HFFc6 (cell line): ENCODE data around the gene VPS54. TPM values are rescaled to one million over a fixed set of nuclear protein-coding genes. Genes with fewer than 3 reads are reported as not detected.
"Not testable (repeated sequence)": the region's sequence is repeated elsewhere in the genome, so short reads cannot be mapped to it uniquely, and the experiment has no call there.

Experiments used
- DNase-seq: peaks from one replicate; pipeline ENCODE4 v3.0.0-alpha.2; 2018
- H3K27ac Mint-ChIP-seq: 2 replicates; pipeline ENCODE4 v1.8.0; 2020; ENCODE audit warnings: mild to moderate bottlenecking, mixed read lengths
- H3K27me3 Mint-ChIP-seq: 2 replicates; pipeline ENCODE4 v1.8.0; 2021; ENCODE audit warnings: mild to moderate bottlenecking, moderate library complexity, mixed read lengths; ENCODE audit not compliant: insufficient read depth
- H3K36me3 Mint-ChIP-seq: 2 replicates; pipeline ENCODE4 v1.8.0; 2021; ENCODE audit warnings: low read depth, mixed read lengths
- H3K4me1 Mint-ChIP-seq: 2 replicates; pipeline ENCODE4 v1.8.0; 2020; ENCODE audit warnings: low read depth, mixed read lengths
- H3K4me3 Mint-ChIP-seq: 2 replicates; pipeline ENCODE4 v1.8.0; 2020; ENCODE audit warnings: mild to moderate bottlenecking, moderate library complexity, mixed read lengths
- H3K9me3 Mint-ChIP-seq: 2 replicates; pipeline ENCODE4 v1.8.0; 2020; ENCODE audit warnings: mild to moderate bottlenecking, mixed read lengths
- CTCF ChIP-seq: fragments of 200-600 bp; sonication (generic); IDR thresholded peaks from 2 replicates; pipeline ENCODE4 v1.5.0; 2021; ENCODE audit warnings: antibody characterized with exemption, mild to moderate bottlenecking
- total RNA-seq, 6 experiments: library from RNA; stranded (reverse); fragmentation: NEBNext Ultra II Directional; extraction: Animal tissue kit (Norgen Biotek cat#: 25700); gene quantifications; 2 replicates in 1 of 6; 3 replicates in 5 of 6; pipeline ENCODE4 v1.2.3, GENCODE V29; 2021

Gene VPS54
- total RNA-seq, 6 experiments from 2014 or later: 12.9 to 17.7 (median 15.0) TPM

GRCh38 chr2:63999049-63999448 lies 20.2 kb downstream of the VPS54 start:
- H3K36me3 Mint-ChIP-seq: peaks cover 55% of the 10 kb centered on the region
- peaks cover 15% of the 10 kb centered on the region for H3K4me1 Mint-ChIP-seq
- DNase-seq: no peak
- no peak overlapping the region for H3K4me3 Mint-ChIP-seq
- no peaks in the 10 kb centered on the region; the same call in 1 of the 2 replicates for H3K27me3 Mint-ChIP-seq
- H3K27ac Mint-ChIP-seq: no peak overlapping the region
- peaks cover 21% of the 10 kb centered on the region for H3K9me3 Mint-ChIP-seq
- TF ChIP-seq CTCF: no peak

GRCh38 chr2:63996582-63997198 lies 22.5 kb downstream of the VPS54 start:
- Mint-ChIP-seq H3K36me3 (peaks cover 65% of the 10 kb centered on the region), H3K4me1 (peaks cover 15% of the 10 kb centered on the region), H3K9me3 (peaks cover 21% of the 10 kb centered on the region)
- not testable (repeated sequence) for H3K27me3 Mint-ChIP-seq, H3K4me3 Mint-ChIP-seq, DNase-seq, H3K27ac Mint-ChIP-seq

GRCh38 chr2:63994329-63995070 lies 24.7 kb downstream of the VPS54 start:
- peaks cover 15% of the 10 kb centered on the region for H3K4me1 Mint-ChIP-seq
- not testable (repeated sequence) for H3K27ac Mint-ChIP-seq, H3K4me3 Mint-ChIP-seq, H3K27me3 Mint-ChIP-seq
- peak; percentile 42 for DNase-seq
- H3K36me3 Mint-ChIP-seq: peaks cover 67% of the 10 kb centered on the region
- peaks cover 29% of the 10 kb centered on the region for H3K9me3 Mint-ChIP-seq

- H3K36me3 Mint-ChIP-seq: peaks cover 70% of the 10 kb centered on the region
- peaks cover 28% of the 10 kb centered on the region for H3K9me3 Mint-ChIP-seq
- no peaks in the 10 kb centered on the region; the same call in 1 of the 2 replicates for H3K27me3 Mint-ChIP-seq
- no peak for DNase-seq
- no peak overlapping the region for H3K27ac Mint-ChIP-seq
- peaks cover 15% of the 10 kb centered on the region for H3K4me1 Mint-ChIP-seq
- no peak overlapping the region for H3K4me3 Mint-ChIP-seq
- no peak for TF ChIP-seq CTCF
Observed at GRCh38 chr2:63993871-63994270, 25.4 kb downstream of the VPS54 start.

- not testable (repeated sequence) for DNase-seq, H3K4me3 Mint-ChIP-seq, H3K27me3 Mint-ChIP-seq, H3K27ac Mint-ChIP-seq
- Mint-ChIP-seq H3K9me3 (peaks cover 23% of the 10 kb centered on the region), H3K4me1 (peaks cover 15% of the 10 kb centered on the region), H3K36me3 (peaks cover 65% of the 10 kb centered on the region)
Observed at GRCh38 chr2:63993130-63993584, 26.1 kb downstream of the VPS54 start.

GRCh38 chr2:63992061-63992685 lies 27.1 kb downstream of the VPS54 start:
- H3K4me1 Mint-ChIP-seq: peaks cover 15% of the 10 kb centered on the region
- no peak for DNase-seq
- TF ChIP-seq CTCF: no peak
- H3K36me3 Mint-ChIP-seq: peaks cover 62% of the 10 kb centered on the region
- no peak overlapping the region for H3K4me3 Mint-ChIP-seq
- H3K9me3 Mint-ChIP-seq: peaks cover 13% of the 10 kb centered on the region
- no peaks in the 10 kb centered on the region for H3K27me3 Mint-ChIP-seq
- no peak overlapping the region for H3K27ac Mint-ChIP-seq

- Mint-ChIP-seq H3K36me3 (peaks cover 55% of the 10 kb centered on the region), H3K4me1 (peaks cover 15% of the 10 kb centered on the region)
- H3K9me3 Mint-ChIP-seq, H3K27me3 Mint-ChIP-seq, DNase-seq, H3K4me3 Mint-ChIP-seq, H3K27ac Mint-ChIP-seq: not testable (repeated sequence)
Observed at GRCh38 chr2:63991173-63991999, 27.8 kb downstream of the VPS54 start.
